HEK293 (cell line): ENCODE results near the gene NFKBIL1.

Experiments
- BCL11A ChIP-seq: fragments of 450-650 bp; formaldehyde crosslinking; IDR thresholded peaks from 2 replicates; pipeline ENCODE4 v1.5.1; 2016; ENCODE audit warnings: low read depth, missing biosample characterization, missing genetic modification characterization
- CTCF ChIP-seq: fragments of 450-650 bp; formaldehyde crosslinking; IDR thresholded peaks from 2 replicates; pipeline ENCODE4 v1.5.1; 2016; ENCODE audit warnings: missing biosample characterization, missing genetic modification characterization
- KLF9 ChIP-seq: fragments of 450-650 bp; formaldehyde crosslinking; IDR thresholded peaks from 2 replicates; pipeline ENCODE4 v1.5.1; 2016; ENCODE audit warnings: missing biosample characterization, missing genetic modification characterization, low read depth
- PRDM2 ChIP-seq: fragments of 450-650 bp; formaldehyde crosslinking; IDR thresholded peaks from 2 replicates; pipeline ENCODE4 v1.5.1; 2016; ENCODE audit warnings: missing biosample characterization, missing genetic modification characterization, borderline replicate concordance

- TF ChIP-seq CTCF (tag by site-specific recombination) (no peak), KLF9 (tag by site-specific recombination) (no peak), PRDM2 (tag by site-specific recombination) (no peak), BCL11A (no peak)
Observed at GRCh38 chr6:31510007-31510406, 37.4 kb upstream of the NFKBIL1 start.
